Esophagus squamous epithelium (tissue), 5 donors: ENCODE measurements around the gene FOXK1. TPM values are rescaled to one million over a fixed set of nuclear protein-coding genes. Genes with fewer than 3 reads are reported as not detected.

Experiments
- DNase-seq: peaks from one replicate; lab custom pipeline; 2025; lab: John Stamatoyannopoulos, UW
- H3K27ac ChIP-seq, 4 donors: fragments of 200-600 bp; sonication (generic); one replicate each; pipeline ENCODE4 v1.5.1; 2016 to 2019; ENCODE audit warnings: mild to moderate bottlenecking in 1 of 4
- H3K27me3 ChIP-seq, 4 donors: fragments of 200-600 bp; sonication (generic); 1 replicate in 3 of 4; 2 replicates in 1 of 4; pipeline versions ENCODE4 v1.5.1 to v1.6.0; 2017 to 2021; ENCODE audit warnings: antibody characterized with exemption in 1 of 4
- H3K36me3 ChIP-seq, 3 donors: fragments of 200-600 bp; sonication (generic); one replicate each; pipeline ENCODE4 v1.5.1; 2016 to 2019
- H3K4me1 ChIP-seq, 3 donors: fragments of 200-600 bp; sonication (generic); one replicate each; pipeline ENCODE4 v1.5.1; 2017 to 2019
- H3K4me3 ChIP-seq, 4 donors: fragments of 200-600 bp; sonication (generic); 1 replicate in 3 of 4; 2 replicates in 1 of 4; pipeline ENCODE4 v1.5.1; 2016 to 2019; ENCODE audit warnings: mild to moderate bottlenecking in 2 of 4, moderate library complexity in 1 of 4
- H3K9me3 ChIP-seq, 3 donors: fragments of 200-600 bp; sonication (generic); one replicate each; pipeline ENCODE4 v1.5.1; 2016 to 2019
- CTCF ChIP-seq, 6 experiments: fragments of 450-650 bp in 4 of 6; fragments of 200-600 bp in 2 of 6; sonication (generic) in 2 of 6; IDR thresholded peaks; one replicate each; pipeline ENCODE4 v1.5.1; 2016 to 2019; ENCODE audit warnings: antibody characterized with exemption in 6 of 6, mild to moderate bottlenecking in 4 of 6, moderate library complexity in 4 of 6
- POLR2A ChIP-seq, 4 donors: fragments of 450-650 bp; IDR thresholded peaks; one replicate each; pipeline ENCODE4 v1.6.1; 2017; ENCODE audit warnings: antibody characterized with exemption in 4 of 4, mild to moderate bottlenecking in 4 of 4, moderate library complexity in 3 of 4
- WGBS, 2 donors: methylation state at CpG; one replicate each; pipeline ENCODE4 v1.1.5; 2018; 5-methylcytosine and 5-hydroxymethylcytosine counted together
- intact Hi-C: fragments of 100-400 bp; cut with DNase I; formaldehyde crosslinking; loops from one replicate; pipeline ENCODE4 v1.15.0; 2022
- total RNA-seq, 4 donors: library from RNA; depleted of rRNA; stranded (reverse); fragments of >200 nt; gene quantifications; one replicate each; pipeline ENCODE4 v1.1.0, GENCODE V29; 2016
- donor health status: DM: yes; HTN: yes; CAD: no.

FOXK1 gene
- total RNA-seq, 4 donors from 2014 or later, result 11.9 to 25.7 (median 15.9) TPM

- Histone ChIP-seq H3K4me3 (peak overlapping the region; percentile 32 to 72 (median 52)), H3K9me3 (no peaks in the 10 kb centered on the region), H3K4me1 (peaks cover 8 to 67% (median 18%) of the 10 kb centered on the region in 3 donors), H3K27me3 (no peaks in the 10 kb centered on the region), H3K36me3 (peaks cover 0 to 60% (median 6%) of the 10 kb centered on the region in 3 donors), H3K27ac (peak overlapping the region; percentile 64 to 94 (median 90))
- DNase-seq, result no peak
- TF ChIP-seq POLR2A (IDR thresholded peaks at IDR 0.05), result peak in 2 of 4 donors; percentile 36 to 37
- TF ChIP-seq CTCF (IDR thresholded peaks at IDR 0.05), result no peak
- intact Hi-C loops, result no loop called here
- 0% methylated on average over 1 to 3 of the region's 48 CpGs for WGBS, 2 donors
Measured at GRCh38 chr7:4725014-4725849, 43.1 kb downstream of the FOXK1 start.

GRCh38 chr7:4725850-4726450 is 43.9 kb downstream of the FOXK1 start:
- no peak for DNase-seq
- no peaks in the 10 kb centered on the region for H3K9me3 ChIP-seq
- H3K36me3 ChIP-seq, result peaks cover 0 to 57% (median 6%) of the 10 kb centered on the region in 3 donors
- H3K4me3 ChIP-seq, result peak overlapping the region; percentile 32 to 72 (median 52)
- H3K27me3 ChIP-seq, result no peaks in the 10 kb centered on the region
- H3K27ac ChIP-seq, result peak overlapping the region; percentile 64 to 94 (median 90)
- intact Hi-C loops, result no loop called here
- TF ChIP-seq CTCF (IDR thresholded peaks at IDR 0.05) (no peak), POLR2A (IDR thresholded peaks at IDR 0.05) (no peak)
- 51 to 53% methylated on average over 13 to 15 of the region's 15 CpGs for WGBS, 2 donors
- H3K4me1 ChIP-seq, result peaks cover 8 to 68% (median 18%) of the 10 kb centered on the region in 3 donors

DNA sequence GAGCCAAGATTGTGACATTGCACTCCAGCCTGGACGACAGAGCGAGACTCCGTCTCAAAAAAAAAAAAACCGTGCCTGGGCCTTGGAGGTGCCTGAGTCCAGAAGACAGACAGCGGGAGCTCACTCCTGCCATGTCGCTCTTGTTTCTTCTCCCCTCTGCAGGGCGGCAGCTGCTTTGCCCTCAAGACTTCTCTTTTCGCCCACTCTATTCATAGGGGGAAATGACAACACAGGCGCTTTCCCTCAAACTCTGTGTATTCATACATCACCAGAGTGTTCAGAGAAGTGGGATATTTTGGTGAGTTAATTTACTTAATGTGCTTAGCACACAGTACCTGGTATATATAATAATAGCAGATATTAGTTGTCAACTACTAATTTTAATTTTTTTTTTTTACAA is 44.5 kb downstream of the FOXK1 start:
- Histone ChIP-seq H3K9me3 (no peaks in the 10 kb centered on the region), H3K4me1 (peaks cover 8 to 64% (median 18%) of the 10 kb centered on the region in 3 donors), H3K4me3 (no peak overlapping the region), H3K36me3 (peaks cover 0 to 54% (median 6%) of the 10 kb centered on the region in 3 donors), H3K27me3 (no peaks in the 10 kb centered on the region), H3K27ac (peak overlapping the region in 3 of 4 donors; percentile 88 to 94 (median 92))
- 77 to 86% methylated on average over 9 of the region's 9 CpGs for WGBS, 2 donors
- TF ChIP-seq CTCF (IDR thresholded peaks at IDR 0.05) (no peak), POLR2A (IDR thresholded peaks at IDR 0.05) (no peak)
- no peak for DNase-seq
- intact Hi-C loops, result no loop called here

DNA sequence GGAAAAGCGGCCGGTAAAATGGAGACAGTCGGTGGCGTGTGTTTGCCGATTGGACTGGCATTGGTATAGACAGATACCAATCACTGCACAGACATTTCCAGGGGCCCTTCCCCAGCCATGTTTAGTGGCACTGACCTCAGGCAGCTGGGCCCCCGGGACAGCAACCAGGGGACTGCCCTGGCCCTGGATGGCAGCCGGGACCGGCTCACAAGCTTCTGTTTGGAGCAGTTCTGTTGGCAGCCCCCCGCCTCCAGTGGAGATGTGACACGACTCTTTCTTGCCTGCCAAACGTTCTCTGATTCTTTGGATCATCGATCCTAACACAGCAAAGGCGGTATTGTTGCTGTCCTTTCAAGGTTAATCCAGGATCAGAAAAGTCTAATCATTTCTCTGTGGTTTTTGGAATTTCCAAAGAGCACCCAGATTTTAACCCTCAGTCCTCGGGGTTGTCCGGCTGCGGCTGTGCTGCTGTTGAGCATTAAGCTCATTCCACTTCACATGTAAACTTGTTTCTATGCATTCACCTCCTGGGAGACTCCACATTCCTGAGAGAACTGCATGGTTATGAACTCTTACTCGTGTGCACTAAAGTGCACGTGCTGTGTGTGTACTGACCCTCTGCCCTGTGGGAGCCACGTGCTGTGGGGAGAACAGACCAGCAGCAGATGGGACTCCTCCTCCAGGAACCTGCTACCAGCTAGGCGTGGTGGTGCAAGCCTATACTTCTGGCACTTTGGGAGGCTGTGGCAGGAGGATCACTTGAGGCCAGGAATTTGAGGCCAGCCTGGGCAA is 46.0 kb downstream of the FOXK1 start:
- TF ChIP-seq CTCF (IDR thresholded peaks at IDR 0.05) (no peak), POLR2A (IDR thresholded peaks at IDR 0.05) (no peak)
- Histone ChIP-seq H3K27me3 (no peaks in the 10 kb centered on the region), H3K27ac (peak overlapping the region in 1 of 4 donors; percentile 42), H3K4me3 (no peak overlapping the region), H3K9me3 (no peaks in the 10 kb centered on the region), H3K4me1 (peaks cover 8 to 65% (median 18%) of the 10 kb centered on the region in 3 donors), H3K36me3 (peaks cover 0 to 47% (median 0%) of the 10 kb centered on the region in 3 donors)
- 89 to 93% methylated on average over 9 to 15 of the region's 20 CpGs for WGBS, 2 donors
- intact Hi-C loops, result no loop called here
- no peak for DNase-seq
